Spleen (tissue), 7 donors: ENCODE measurements around the gene PLBD2.

Experiments used
- CTCF ChIP-seq, 11 experiments: fragments of 200-600 bp in 7 of 11; fragments of 450-650 bp in 4 of 11; sonication (generic) in 4 of 11; IDR thresholded peaks in 8 of 11; conservative IDR thresholded peaks in 3 of 11; 1 replicate in 7 of 11; 2 replicates in 4 of 11; pipeline versions ENCODE4 v1.4.0 to v1.8.0; 2016 to 2021; ENCODE audit warnings: antibody characterized with exemption in 11 of 11, inconsistent platforms in 4 of 11, mild to moderate bottlenecking in 1 of 11
- POLR2A ChIP-seq, 3 donors: fragments of 450-650 bp; IDR thresholded peaks; one replicate each; pipeline ENCODE4 v1.5.1; 2017; ENCODE audit warnings: antibody characterized with exemption in 3 of 3, mild to moderate bottlenecking in 1 of 3
- donor health status: DM: no; HTN: no; CAD: no; lungs with moderate emphysema.
- donor health status: DM: no; HTN: no; CAD: no.
- donor health status: DM: no; HTN: no; CAD: no.

- TF ChIP-seq CTCF (IDR thresholded peaks at IDR 0.05 in 8 of 11, conservative IDR thresholded peaks at IDR 0.05 in 3 of 11) (no peak), POLR2A (IDR thresholded peaks at IDR 0.05) (no peak)
These were observed 77.0 kb downstream of the PLBD2 start for GRCh38 chr12:113435367-113435766.
